Measurements from ENCODE around the gene VIM. TPM values are rescaled to one million over a fixed set of nuclear protein-coding genes. Genes with fewer than 3 reads are reported as not detected.
A peak's percentile ranks its signal among the peaks of the same experiment; 100 is the strongest.

Gene VIM
- total RNA-seq, 3 donors from 2014 or later (not counting 1 experiment from before 2014, with no cell fraction given): 627 to 717 (median 634) TPM

GRCh38 chr10:17220652-17221100, 7.4 kb upstream of the VIM start:
- peaks cover 9% of the 10 kb centered on the region for H3K4me1 ChIP-seq (ENCODE audit: control insufficient read depth, insufficient read depth, low read length)
- peaks cover 11 to 16% of the 10 kb centered on the region in 2 donors for H3K4me1 Mint-ChIP-seq
- no peaks in the 10 kb centered on the region for H3K36me3 ChIP-seq (ENCODE audit: control insufficient read depth, insufficient read depth, low read length)
- no peaks in the 10 kb centered on the region for H3K27me3 ChIP-seq (ENCODE audit: control insufficient read depth, insufficient read depth, low read length)
- no peak overlapping the region for H3K4me3 ChIP-seq (ENCODE audit: low read length)
- WGBS (ENCODE audit: insufficient coverage): 100% methylated on average over 1 of the region's 1 CpG
- no peaks in the 10 kb centered on the region for H3K9me3 ChIP-seq (ENCODE audit: control insufficient read depth, insufficient read depth, low read length)
- no peak for TF ChIP-seq CTCF (IDR thresholded peaks at IDR 0.05)
- H3K27ac Mint-ChIP-seq: peak overlapping the region in 1 of 2 donors; percentile 75
- no peak for ATAC-seq
- intact Hi-C loops (cut with micrococcal nuclease): no loop called here
- H3K27me3 Mint-ChIP-seq (ENCODE audit: low read depth in 2 of 2): no peaks in the 10 kb centered on the region
- H3K4me3 Mint-ChIP-seq: no peak overlapping the region
- no peak for DNase-seq
- H3K27ac ChIP-seq (ENCODE audit: low read length): no peak overlapping the region
- no peaks in the 10 kb centered on the region for H3K9me3 Mint-ChIP-seq
- no peaks in the 10 kb centered on the region for H3K36me3 Mint-ChIP-seq

- H3K27me3 ChIP-seq (ENCODE audit: control insufficient read depth, insufficient read depth, low read length): no peaks in the 10 kb centered on the region
- DNase-seq (no peak), ATAC-seq (no peak)
- Mint-ChIP-seq H3K27ac (peak overlapping the region in 1 of 2 donors; percentile 2), H3K4me3 (no peak overlapping the region), H3K4me1 (peaks cover 17 to 24% of the 10 kb centered on the region in 2 donors), H3K36me3 (no peaks in the 10 kb centered on the region), H3K9me3 (no peaks in the 10 kb centered on the region), H3K27me3 (ENCODE audit: low read depth in 2 of 2) (no peaks in the 10 kb centered on the region)
- H3K4me1 ChIP-seq (ENCODE audit: control insufficient read depth, insufficient read depth, low read length): peaks cover 10% of the 10 kb centered on the region
- intact Hi-C loops (cut with micrococcal nuclease): no loop called here
- H3K9me3 ChIP-seq (ENCODE audit: control insufficient read depth, insufficient read depth, low read length): no peaks in the 10 kb centered on the region
- 88% methylated on average over 4 of the region's 4 CpGs for WGBS (ENCODE audit: insufficient coverage)
- no peak for TF ChIP-seq CTCF (IDR thresholded peaks at IDR 0.05)
- H3K36me3 ChIP-seq (ENCODE audit: control insufficient read depth, insufficient read depth, low read length): no peaks in the 10 kb centered on the region
- no peak overlapping the region for H3K27ac ChIP-seq (ENCODE audit: low read length)
- no peak overlapping the region for H3K4me3 ChIP-seq (ENCODE audit: low read length)
These were observed 5.7 kb upstream of the VIM start for GRCh38 chr10:17222329-17222728.

DNA sequence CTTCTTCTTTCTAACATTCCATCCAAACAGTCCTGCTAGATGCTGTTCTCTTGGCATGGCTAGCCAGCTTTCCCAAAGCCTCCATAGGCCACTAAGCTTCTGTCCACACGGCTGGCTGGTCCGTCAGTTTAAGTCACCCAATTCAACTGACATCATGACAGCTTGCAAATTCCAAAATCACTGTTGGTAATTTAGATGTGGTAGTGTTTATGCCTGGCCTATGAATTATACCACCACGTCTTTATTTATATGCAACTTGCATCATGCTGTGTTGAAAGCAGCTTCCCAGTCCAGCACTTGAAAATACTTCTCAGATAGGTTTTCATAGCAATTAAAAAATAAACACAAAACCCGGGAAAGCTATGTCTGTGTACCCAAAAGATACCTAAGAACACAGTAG, 2.2 kb upstream of the VIM start:
- Histone ChIP-seq H3K27me3 (ENCODE audit: control insufficient read depth, insufficient read depth, low read length) (no peaks in the 10 kb centered on the region), H3K36me3 (ENCODE audit: control insufficient read depth, insufficient read depth, low read length) (no peaks in the 10 kb centered on the region), H3K27ac (ENCODE audit: low read length) (no peak overlapping the region), H3K9me3 (ENCODE audit: control insufficient read depth, insufficient read depth, low read length) (no peaks in the 10 kb centered on the region), H3K4me3 (ENCODE audit: low read length) (no peak overlapping the region), H3K4me1 (ENCODE audit: control insufficient read depth, insufficient read depth, low read length) (peaks cover 14% of the 10 kb centered on the region)
- Mint-ChIP-seq H3K4me1 (peaks cover 30 to 58% of the 10 kb centered on the region in 2 donors), H3K4me3 (no peak overlapping the region), H3K36me3 (no peaks in the 10 kb centered on the region), H3K27ac (peak overlapping the region in 1 of 2 donors; percentile 99), H3K9me3 (no peaks in the 10 kb centered on the region), H3K27me3 (ENCODE audit: low read depth in 2 of 2) (no peaks in the 10 kb centered on the region)
- 94% methylated on average over 4 of the region's 4 CpGs for WGBS (ENCODE audit: insufficient coverage)
- DNase-seq (no peak), ATAC-seq (no peak)
- TF ChIP-seq CTCF (IDR thresholded peaks at IDR 0.05): no peak
- intact Hi-C loops (cut with micrococcal nuclease): no loop called here

- H3K27me3 ChIP-seq (ENCODE audit: control insufficient read depth, insufficient read depth, low read length): no peaks in the 10 kb centered on the region
- H3K4me1 ChIP-seq (ENCODE audit: control insufficient read depth, insufficient read depth, low read length): peaks cover 15% of the 10 kb centered on the region
- peaks cover 37 to 67% of the 10 kb centered on the region in 2 donors for H3K4me1 Mint-ChIP-seq
- no peak for DNase-seq
- no peak overlapping the region for H3K4me3 ChIP-seq (ENCODE audit: low read length)
- WGBS (ENCODE audit: insufficient coverage): 89% methylated on average over 8 of the region's 8 CpGs
- H3K36me3 Mint-ChIP-seq: no peaks in the 10 kb centered on the region
- no peaks in the 10 kb centered on the region for H3K9me3 Mint-ChIP-seq
- no peaks in the 10 kb centered on the region for H3K27me3 Mint-ChIP-seq (ENCODE audit: low read depth in 2 of 2)
- H3K36me3 ChIP-seq (ENCODE audit: control insufficient read depth, insufficient read depth, low read length): peaks cover 8% of the 10 kb centered on the region
- intact Hi-C loops (cut with micrococcal nuclease): loop anchor here (1.0 kb wide), 1 partner anchor 11 kb away; no protein-coding TSS in a partner anchor
- peak overlapping the region; percentile 98 for H3K4me3 Mint-ChIP-seq
- TF ChIP-seq CTCF (IDR thresholded peaks at IDR 0.05): no peak
- no peak for ATAC-seq
- H3K27ac Mint-ChIP-seq: peak overlapping the region; percentile 96 to 99
- no peaks in the 10 kb centered on the region for H3K9me3 ChIP-seq (ENCODE audit: control insufficient read depth, insufficient read depth, low read length)
- peak overlapping the region; percentile 99 for H3K27ac ChIP-seq (ENCODE audit: low read length)
These were observed 1.1 kb upstream of the VIM start for GRCh38 chr10:17226891-17227303.
